Measurements from ENCODE around the gene NPB. TPM values are rescaled to one million over a fixed set of nuclear protein-coding genes. Genes with fewer than 3 reads are reported as not detected.
A peak's percentile ranks its signal among the peaks of the same experiment; 100 is the strongest.

NPB gene
- total RNA-seq, 1 donor, result 0.43 TPM

DNA sequence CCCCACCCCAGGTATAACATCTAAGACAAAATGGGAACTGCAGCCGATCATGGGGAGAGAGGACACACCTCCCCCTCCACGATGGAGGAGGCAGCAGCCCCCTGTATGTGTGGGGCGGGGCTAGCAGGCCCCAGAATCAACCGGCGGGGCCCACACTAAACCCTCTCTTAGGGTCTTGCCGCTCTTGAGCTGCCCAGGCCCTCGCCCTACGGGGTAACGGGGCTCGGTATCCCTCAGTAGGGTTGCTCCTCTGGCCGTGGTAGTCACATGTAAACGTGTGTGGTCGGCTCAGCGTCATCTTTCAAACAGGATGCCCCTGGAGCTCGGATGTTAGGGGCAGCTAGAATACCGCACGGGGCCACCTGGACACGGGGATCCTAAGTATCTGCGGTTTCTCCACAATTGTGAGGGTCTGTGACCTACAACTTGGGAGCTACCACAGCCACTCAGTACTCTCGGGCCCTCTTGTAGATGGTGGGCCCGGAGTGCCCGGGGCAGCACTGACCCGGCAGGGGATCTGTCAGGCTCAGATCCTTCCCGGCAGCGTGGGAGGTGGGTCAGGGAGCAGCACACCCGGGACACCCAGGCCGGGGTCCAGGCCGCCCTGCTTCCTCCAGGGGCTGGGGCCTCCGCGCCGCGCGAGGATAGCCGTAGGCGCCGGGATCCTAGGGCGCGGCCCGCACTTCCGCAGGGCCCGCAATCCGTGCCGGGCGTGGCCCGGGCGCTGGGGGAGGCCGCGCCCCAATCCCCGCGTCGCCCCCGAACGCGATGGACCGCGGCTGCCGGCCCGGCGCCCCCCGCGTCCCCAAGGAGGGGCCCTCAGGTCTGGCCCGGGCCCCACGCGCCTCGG, 31.7 kb upstream of the NPB start:
- TF ChIP-seq, protein P1, sequence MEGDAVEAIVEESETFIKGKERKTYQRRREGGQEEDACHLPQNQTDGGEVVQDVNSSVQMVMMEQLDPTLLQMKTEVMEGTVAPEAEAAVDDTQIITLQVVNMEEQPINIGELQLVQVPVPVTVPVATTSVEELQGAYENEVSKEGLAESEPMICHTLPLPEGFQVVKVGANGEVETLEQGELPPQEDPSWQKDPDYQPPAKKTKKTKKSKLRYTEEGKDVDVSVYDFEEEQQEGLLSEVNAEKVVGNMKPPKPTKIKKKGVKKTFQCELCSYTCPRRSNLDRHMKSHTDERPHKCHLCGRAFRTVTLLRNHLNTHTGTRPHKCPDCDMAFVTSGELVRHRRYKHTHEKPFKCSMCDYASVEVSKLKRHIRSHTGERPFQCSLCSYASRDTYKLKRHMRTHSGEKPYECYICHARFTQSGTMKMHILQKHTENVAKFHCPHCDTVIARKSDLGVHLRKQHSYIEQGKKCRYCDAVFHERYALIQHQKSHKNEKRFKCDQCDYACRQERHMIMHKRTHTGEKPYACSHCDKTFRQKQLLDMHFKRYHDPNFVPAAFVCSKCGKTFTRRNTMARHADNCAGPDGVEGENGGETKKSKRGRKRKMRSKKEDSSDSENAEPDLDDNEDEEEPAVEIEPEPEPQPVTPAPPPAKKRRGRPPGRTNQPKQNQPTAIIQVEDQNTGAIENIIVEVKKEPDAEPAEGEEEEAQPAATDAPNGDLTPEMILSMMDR (IDR thresholded peaks at IDR 0.05; ENCODE audit: insufficient read depth, low read depth, low read length), result no peak
- peak; percentile 73 for DNase-seq (ENCODE audit: low read depth)

DNA sequence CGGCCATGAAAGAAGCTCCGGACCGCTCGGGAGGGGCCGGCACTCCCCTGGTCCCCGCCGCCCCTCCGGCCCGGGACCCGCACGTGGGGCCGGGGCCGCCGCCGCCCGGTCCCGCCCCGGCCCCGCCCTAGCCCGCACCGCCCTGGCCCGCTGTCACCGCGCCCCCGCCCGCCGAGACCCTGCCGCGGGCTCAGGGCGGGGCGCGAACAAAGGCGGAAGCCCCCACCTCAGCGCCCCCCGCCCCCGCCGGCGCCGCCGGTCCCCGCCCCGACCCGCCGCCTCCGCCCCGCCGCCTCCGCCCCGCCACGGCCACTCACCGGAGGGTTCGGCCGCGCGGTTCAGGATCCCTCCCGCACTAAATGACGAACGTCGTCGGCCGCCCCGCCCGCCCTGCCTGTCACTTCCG, 31.1 kb upstream of the NPB start, which contains the start of gene ARHGDIA:
Gene ARHGDIA, minus strand, starts transcription at position 357 of the 406 bp plus-strand sequence. CDS start 1,407 bp downstream, outside the sequence.
- no peak for DNase-seq (ENCODE audit: low read depth)
- H3K4me3 ChIP-seq (ENCODE audit: low read depth, low read length), result peak within 1 kb of the TSS; percentile 85
- TF ChIP-seq, protein P1 (IDR thresholded peaks at IDR 0.05; ENCODE audit: insufficient read depth, low read depth, low read length), result no peak

More for the DNA sequence above, 31.7 kb upstream of the NPB start:
- H3K4me3 ChIP-seq (ENCODE audit: low read depth, low read length), result peak overlapping the region; percentile 85

DNA sequence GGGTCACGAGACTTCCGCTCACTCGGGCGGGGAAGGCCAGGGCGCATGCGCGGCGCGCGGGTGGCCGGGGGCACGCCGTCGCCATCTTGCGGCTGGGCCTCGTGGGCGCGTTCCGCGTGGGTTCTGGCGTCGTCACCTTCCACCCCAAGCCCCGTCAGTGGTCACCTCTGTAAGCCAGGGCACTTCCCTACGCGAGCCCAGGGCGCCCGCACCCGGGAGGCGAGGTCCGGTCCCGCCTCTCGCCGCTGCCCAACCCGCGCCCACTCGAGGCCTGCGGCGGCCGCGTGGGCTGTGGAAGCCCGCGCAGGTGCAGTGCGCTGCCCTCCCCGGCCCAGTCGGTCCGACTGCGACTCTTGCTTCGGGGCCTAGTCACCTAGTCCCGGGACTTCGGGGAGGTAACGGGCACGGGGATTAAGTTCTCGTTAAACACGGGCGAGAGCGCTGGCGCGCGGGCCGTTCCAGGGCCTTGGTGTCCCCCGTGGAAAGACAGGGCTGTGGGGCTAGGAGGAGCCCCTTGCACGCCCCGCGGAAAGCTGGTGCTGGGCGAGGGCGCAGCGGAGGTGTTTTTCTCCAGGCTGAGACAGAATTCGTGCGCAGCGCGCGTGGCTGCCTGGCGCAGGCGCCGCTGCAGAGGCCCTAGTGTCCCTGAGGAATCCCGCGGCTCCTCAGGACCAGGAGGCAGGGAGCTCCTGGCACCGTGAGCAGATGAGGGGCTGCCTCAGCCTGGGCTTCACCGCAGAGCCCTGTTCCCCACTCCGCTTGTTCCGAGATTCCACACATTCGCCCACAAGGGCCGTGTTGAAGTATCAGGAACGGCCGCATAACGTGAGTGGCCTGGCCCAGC, 30.4 kb upstream of the NPB start:
- DNase-seq (ENCODE audit: low read depth), result peak; percentile 89
- TF ChIP-seq, protein P1 (IDR thresholded peaks at IDR 0.05; ENCODE audit: insufficient read depth, low read depth, low read length), result peak; percentile 25
- H3K4me3 ChIP-seq (ENCODE audit: low read depth, low read length), result peak overlapping the region; percentile 85

DNA sequence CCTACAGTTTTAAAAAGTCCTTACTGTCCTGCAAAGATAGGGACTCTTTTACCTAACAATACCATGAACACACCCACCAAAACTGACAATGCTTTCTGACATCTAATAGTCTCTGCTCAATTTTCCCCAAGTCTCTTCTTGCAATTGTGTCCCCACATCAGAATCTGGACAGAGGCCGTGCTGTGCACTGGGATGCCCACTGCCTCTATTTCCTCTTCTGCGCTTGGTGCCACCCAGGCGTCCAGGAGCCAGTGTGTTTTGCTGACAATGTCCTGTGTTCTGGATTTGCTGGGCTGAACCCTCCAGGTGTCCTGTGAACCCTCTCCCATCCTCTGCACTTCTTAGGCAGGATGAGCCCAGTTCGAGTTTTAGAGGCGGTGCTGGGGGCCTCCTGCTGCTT, 24.5 kb upstream of the NPB start:
- TF ChIP-seq, protein P1 (IDR thresholded peaks at IDR 0.05; ENCODE audit: insufficient read depth, low read depth, low read length), result no peak
- H3K4me3 ChIP-seq (ENCODE audit: low read depth, low read length), result no peak overlapping the region
- DNase-seq (ENCODE audit: low read depth), result no peak

DNA sequence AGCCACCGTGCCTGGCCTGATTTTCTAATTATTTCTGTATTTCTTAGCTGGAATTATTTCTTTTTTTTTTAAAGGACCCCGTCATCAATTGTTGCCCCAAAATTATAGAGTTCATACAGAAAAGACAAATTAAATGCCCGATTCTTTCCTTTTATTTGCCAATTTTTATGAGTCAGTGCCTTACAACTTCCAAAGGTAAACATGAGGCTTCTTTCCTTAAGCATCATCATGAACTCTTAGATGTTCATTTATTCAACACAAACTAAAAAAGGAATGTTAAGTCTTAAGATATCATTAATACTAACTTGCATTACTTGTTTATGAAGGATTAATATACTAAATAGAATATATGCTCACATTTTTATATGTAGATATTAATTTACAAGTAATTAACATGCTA, 23.7 kb upstream of the NPB start:
- H3K4me3 ChIP-seq (ENCODE audit: low read depth, low read length), result no peak overlapping the region
- DNase-seq (ENCODE audit: low read depth), result no peak
- TF ChIP-seq, protein P1 (IDR thresholded peaks at IDR 0.05; ENCODE audit: insufficient read depth, low read depth, low read length), result no peak

DNA sequence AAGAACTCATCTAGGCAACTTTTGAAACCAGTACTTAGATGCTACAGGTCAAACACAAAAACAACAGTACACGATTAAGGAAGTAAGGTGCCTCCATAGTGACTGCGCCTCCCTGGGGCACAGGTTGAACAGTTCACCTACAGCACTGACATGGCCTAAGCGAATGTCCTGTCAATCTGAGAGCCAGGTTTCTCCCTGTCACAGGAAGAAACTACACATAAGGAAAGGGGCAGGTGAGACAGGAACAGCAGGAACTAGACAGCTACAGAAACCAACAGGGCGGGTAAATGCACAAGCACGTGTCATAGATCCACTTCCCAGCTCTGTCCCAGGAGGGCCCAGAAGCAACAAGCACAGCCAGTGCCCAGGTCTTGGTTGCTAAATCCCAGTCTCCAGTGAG, 22.9 kb upstream of the NPB start:
- no peak for DNase-seq (ENCODE audit: low read depth)
- H3K4me3 ChIP-seq (ENCODE audit: low read depth, low read length), result no peak overlapping the region
- TF ChIP-seq, protein P1 (IDR thresholded peaks at IDR 0.05; ENCODE audit: insufficient read depth, low read depth, low read length), result no peak

Measured in fibroblast of villous mesenchyme (primary cell).